ENCODE measurements around the gene PIK3R4. TPM values are rescaled to one million over a fixed set of nuclear protein-coding genes. Genes with fewer than 3 reads are reported as not detected.

PIK3R4 gene
- total and polyA plus RNA-seq, 4 donors = 14.3 to 36.6 (median 22.2) TPM

DNA sequence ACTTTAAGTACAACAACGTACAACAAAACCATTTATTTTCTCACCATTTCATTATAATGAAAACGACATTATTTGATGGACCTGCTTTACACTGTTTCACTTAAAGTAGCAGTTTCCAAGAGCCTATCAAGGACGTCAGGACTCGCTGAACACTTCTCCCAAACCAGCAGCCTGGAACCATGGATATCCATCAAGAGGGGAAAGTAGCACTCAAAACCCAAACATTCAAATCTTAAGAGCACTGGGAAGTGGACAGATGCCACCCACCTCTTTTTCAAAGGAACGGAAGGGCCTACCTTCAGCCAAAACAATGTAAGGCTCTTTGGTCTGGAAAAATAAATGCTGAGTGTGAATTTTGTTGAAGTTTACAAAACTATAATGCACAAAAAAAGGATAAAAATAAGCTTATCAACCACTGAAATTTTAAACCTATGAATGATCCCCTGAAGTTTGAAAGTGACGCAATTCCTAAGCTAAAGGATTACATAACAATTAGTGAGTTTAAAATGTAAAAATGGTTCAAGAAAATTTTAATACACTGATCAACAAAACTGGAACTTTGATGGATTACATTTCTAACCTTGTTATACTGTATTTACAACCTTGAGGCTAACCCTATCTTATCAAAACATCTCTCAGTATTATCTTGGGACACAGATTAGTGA is 4.6 kb downstream of the PIK3R4 start (continued):
- TF ChIP-seq RAD21 (IDR thresholded peaks at IDR 0.05) = no peak

DNA sequence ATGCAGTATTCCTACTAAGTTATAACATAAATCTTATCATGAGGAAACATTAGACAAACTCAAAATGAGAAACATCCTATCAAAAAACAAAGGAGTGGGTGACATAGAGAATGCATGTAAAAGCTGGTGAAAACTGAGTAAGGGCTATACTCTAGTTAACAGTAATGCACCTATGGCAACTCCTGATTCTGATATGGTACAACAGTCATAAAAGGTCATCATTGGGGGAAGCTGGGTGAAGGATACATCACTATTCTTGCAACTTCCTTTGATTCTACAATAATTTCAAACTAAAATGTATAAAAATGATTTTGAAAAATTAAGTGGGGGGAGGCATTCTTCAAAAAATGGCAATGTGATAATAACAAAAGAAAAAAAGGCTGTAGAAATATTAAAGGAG is 6.8 kb downstream of the PIK3R4 start:
- H3K36me3 ChIP-seq (ENCODE audit: control insufficient read depth in 4 of 4, insufficient read depth in 3 of 4, low read depth in 1 of 4, low read length in 3 of 4) = peaks cover 0 to 10% (median 5%) of the 10 kb centered on the region in 4 donors
- DNase-seq (ENCODE audit: low spot score) = no peak
- no peak overlapping the region for H3K27ac ChIP-seq (ENCODE audit: low read depth in 1 of 2, low read length in 2 of 2)
- no peak overlapping the region for H3K4me3 ChIP-seq (ENCODE audit: low read depth in 1 of 3, low read length in 3 of 3)
- no peaks in the 10 kb centered on the region for H3K27me3 ChIP-seq (ENCODE audit: control insufficient read depth in 4 of 4, insufficient read depth in 4 of 4, low read length in 3 of 4)
- no peaks in the 10 kb centered on the region for H3K9me3 ChIP-seq (ENCODE audit: control insufficient read depth in 4 of 4, low read length in 3 of 4)
- no peak overlapping the region for H3K9ac ChIP-seq (ENCODE audit: low read depth in 1 of 2, low read length in 2 of 2)
- H3K4me1 ChIP-seq (ENCODE audit: control insufficient read depth in 4 of 4, insufficient read depth in 4 of 4, low read length in 3 of 4) = peaks cover 0 to 34% (median 26%) of the 10 kb centered on the region in 4 donors
- TF ChIP-seq, protein P1, sequence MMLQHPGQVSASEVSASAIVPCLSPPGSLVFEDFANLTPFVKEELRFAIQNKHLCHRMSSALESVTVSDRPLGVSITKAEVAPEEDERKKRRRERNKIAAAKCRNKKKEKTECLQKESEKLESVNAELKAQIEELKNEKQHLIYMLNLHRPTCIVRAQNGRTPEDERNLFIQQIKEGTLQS (IDR thresholded peaks at IDR 0.05) = no peak
- TF ChIP-seq, protein P2, sequence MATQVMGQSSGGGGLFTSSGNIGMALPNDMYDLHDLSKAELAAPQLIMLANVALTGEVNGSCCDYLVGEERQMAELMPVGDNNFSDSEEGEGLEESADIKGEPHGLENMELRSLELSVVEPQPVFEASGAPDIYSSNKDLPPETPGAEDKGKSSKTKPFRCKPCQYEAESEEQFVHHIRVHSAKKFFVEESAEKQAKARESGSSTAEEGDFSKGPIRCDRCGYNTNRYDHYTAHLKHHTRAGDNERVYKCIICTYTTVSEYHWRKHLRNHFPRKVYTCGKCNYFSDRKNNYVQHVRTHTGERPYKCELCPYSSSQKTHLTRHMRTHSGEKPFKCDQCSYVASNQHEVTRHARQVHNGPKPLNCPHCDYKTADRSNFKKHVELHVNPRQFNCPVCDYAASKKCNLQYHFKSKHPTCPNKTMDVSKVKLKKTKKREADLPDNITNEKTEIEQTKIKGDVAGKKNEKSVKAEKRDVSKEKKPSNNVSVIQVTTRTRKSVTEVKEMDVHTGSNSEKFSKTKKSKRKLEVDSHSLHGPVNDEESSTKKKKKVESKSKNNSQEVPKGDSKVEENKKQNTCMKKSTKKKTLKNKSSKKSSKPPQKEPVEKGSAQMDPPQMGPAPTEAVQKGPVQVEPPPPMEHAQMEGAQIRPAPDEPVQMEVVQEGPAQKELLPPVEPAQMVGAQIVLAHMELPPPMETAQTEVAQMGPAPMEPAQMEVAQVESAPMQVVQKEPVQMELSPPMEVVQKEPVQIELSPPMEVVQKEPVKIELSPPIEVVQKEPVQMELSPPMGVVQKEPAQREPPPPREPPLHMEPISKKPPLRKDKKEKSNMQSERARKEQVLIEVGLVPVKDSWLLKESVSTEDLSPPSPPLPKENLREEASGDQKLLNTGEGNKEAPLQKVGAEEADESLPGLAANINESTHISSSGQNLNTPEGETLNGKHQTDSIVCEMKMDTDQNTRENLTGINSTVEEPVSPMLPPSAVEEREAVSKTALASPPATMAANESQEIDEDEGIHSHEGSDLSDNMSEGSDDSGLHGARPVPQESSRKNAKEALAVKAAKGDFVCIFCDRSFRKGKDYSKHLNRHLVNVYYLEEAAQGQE (IDR thresholded peaks at IDR 0.05) = no peak
- TF ChIP-seq, protein P3, sequence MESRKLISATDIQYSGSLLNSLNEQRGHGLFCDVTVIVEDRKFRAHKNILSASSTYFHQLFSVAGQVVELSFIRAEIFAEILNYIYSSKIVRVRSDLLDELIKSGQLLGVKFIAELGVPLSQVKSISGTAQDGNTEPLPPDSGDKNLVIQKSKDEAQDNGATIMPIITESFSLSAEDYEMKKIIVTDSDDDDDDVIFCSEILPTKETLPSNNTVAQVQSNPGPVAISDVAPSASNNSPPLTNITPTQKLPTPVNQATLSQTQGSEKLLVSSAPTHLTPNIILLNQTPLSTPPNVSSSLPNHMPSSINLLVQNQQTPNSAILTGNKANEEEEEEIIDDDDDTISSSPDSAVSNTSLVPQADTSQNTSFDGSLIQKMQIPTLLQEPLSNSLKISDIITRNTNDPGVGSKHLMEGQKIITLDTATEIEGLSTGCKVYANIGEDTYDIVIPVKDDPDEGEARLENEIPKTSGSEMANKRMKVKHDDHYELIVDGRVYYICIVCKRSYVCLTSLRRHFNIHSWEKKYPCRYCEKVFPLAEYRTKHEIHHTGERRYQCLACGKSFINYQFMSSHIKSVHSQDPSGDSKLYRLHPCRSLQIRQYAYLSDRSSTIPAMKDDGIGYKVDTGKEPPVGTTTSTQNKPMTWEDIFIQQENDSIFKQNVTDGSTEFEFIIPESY (IDR thresholded peaks at IDR 0.05) = no peak
- TF ChIP-seq, protein P4, sequence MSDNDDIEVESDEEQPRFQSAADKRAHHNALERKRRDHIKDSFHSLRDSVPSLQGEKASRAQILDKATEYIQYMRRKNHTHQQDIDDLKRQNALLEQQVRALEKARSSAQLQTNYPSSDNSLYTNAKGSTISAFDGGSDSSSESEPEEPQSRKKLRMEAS (IDR thresholded peaks at IDR 0.05) = no peak
- TF ChIP-seq GABPA (IDR thresholded peaks at IDR 0.05 in 1 of 2, conservative IDR thresholded peaks at IDR 0.05 in 1 of 2) (no peak), FOXA1 (IDR thresholded peaks at IDR 0.05) (no peak), SP1 (IDR thresholded peaks at IDR 0.05) (no peak), RAD21 (IDR thresholded peaks at IDR 0.05) (no peak), RXRA (IDR thresholded peaks at IDR 0.05) (no peak), FOXA2 (IDR thresholded peaks at IDR 0.05) (no peak), HNF4G (IDR thresholded peaks at IDR 0.05) (no peak), EGR1 (IDR thresholded peaks at IDR 0.05; ENCODE audit: low read depth in 2 of 2) (no peak), HNF4A (conservative IDR thresholded peaks at IDR 0.05) (no peak), YY1 (IDR thresholded peaks at IDR 0.05) (no peak)
- TF ChIP-seq, protein P5, sequence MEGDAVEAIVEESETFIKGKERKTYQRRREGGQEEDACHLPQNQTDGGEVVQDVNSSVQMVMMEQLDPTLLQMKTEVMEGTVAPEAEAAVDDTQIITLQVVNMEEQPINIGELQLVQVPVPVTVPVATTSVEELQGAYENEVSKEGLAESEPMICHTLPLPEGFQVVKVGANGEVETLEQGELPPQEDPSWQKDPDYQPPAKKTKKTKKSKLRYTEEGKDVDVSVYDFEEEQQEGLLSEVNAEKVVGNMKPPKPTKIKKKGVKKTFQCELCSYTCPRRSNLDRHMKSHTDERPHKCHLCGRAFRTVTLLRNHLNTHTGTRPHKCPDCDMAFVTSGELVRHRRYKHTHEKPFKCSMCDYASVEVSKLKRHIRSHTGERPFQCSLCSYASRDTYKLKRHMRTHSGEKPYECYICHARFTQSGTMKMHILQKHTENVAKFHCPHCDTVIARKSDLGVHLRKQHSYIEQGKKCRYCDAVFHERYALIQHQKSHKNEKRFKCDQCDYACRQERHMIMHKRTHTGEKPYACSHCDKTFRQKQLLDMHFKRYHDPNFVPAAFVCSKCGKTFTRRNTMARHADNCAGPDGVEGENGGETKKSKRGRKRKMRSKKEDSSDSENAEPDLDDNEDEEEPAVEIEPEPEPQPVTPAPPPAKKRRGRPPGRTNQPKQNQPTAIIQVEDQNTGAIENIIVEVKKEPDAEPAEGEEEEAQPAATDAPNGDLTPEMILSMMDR (IDR thresholded peaks at IDR 0.05; ENCODE audit: low read depth, low read length, missing input control) = no peak
